GM19468 (cell line): ENCODE measurements around the gene RPL18.

Experiments
- ATAC-seq: cut with Tn5 transposase; IDR thresholded peaks from one replicate; pipeline ENCODE4 v1.9.1; 2021; ENCODE audit warnings: mild to moderate bottlenecking, moderate library complexity, moderate number of reproducible peaks; ENCODE audit not compliant: unreplicated experiment; ENCODE audit errors: extremely low read depth

Gene RPL18

GRCh38 chr19:48631225-48631624, 12.2 kb upstream of the RPL18 start:
- no peak for ATAC-seq

- no peak for ATAC-seq
These were observed 11.5 kb upstream of the RPL18 start for GRCh38 chr19:48630296-48631063.

- ATAC-seq, result no peak
These were observed 10.8 kb upstream of the RPL18 start for GRCh38 chr19:48629599-48630295.

GRCh38 chr19:48629297-48629598, 10.3 kb upstream of the RPL18 start:
- no peak for ATAC-seq

GRCh38 chr19:48628486-48629296, 9.7 kb upstream of the RPL18 start:
- ATAC-seq, result no peak

- ATAC-seq, result no peak
These were observed 8.9 kb upstream of the RPL18 start for GRCh38 chr19:48627865-48628314.

GRCh38 chr19:48627201-48627864, 8.4 kb upstream of the RPL18 start:
- ATAC-seq, result no peak

- ATAC-seq, result no peak
These were observed 6.9 kb upstream of the RPL18 start for GRCh38 chr19:48625891-48626327.

- no peak for ATAC-seq
These were observed 6.1 kb upstream of the RPL18 start for GRCh38 chr19:48624791-48625723.

GRCh38 chr19:48624067-48624594, 5.2 kb upstream of the RPL18 start:
- ATAC-seq, result peak; percentile 37

GRCh38 chr19:48623556-48624066, 4.6 kb upstream of the RPL18 start:
- ATAC-seq, result no peak

- ATAC-seq, result no peak
These were observed 961 bp upstream of the RPL18 start for GRCh38 chr19:48619692-48620585.

- ATAC-seq, result no peak
These were observed 581 bp downstream of the RPL18 start for GRCh38 chr19:48618278-48618915.

GRCh38 chr19:48617146-48617937, 1.6 kb downstream of the RPL18 start:
- ATAC-seq, result no peak

GRCh38 chr19:48616491-48617056, 2.4 kb downstream of the RPL18 start:
- ATAC-seq, result no peak

GRCh38 chr19:48616041-48616436, 2.9 kb downstream of the RPL18 start:
- ATAC-seq, result no peak
